NCI-H446 treated with DMSO at 0.1 percent for 48 hours (cell line): ENCODE results near the gene APOL3.
"Not testable (repeated sequence)": the region's sequence is repeated elsewhere in the genome, so short reads cannot be mapped to it uniquely, and the experiment has no call there.

Experiments used
- DNase-seq: peaks from one replicate; lab custom pipeline; 2025; lab: John Stamatoyannopoulos, UW

Gene APOL3

GRCh38 chr22:36134182-36134581 lies 26.4 kb downstream of the APOL3 start:
- no peak for DNase-seq

GRCh38 chr22:36131907-36132306 lies 28.6 kb downstream of the APOL3 start:
- DNase-seq: no peak

- no peak for DNase-seq
These were observed 30.8 kb downstream of the APOL3 start for GRCh38 chr22:36129486-36130388.

GRCh38 chr22:36129071-36129470 lies 31.5 kb downstream of the APOL3 start:
- no peak for DNase-seq

GRCh38 chr22:36125994-36126531 lies 34.5 kb downstream of the APOL3 start:
- no peak for DNase-seq

- no peak for DNase-seq
These were observed 35.1 kb downstream of the APOL3 start for GRCh38 chr22:36125434-36125833.

- DNase-seq: no peak
These were observed 35.9 kb downstream of the APOL3 start for GRCh38 chr22:36124666-36125065.

- DNase-seq: peak; percentile 79
These were observed 36.6 kb downstream of the APOL3 start for GRCh38 chr22:36123673-36124630.

GRCh38 chr22:36120621-36121351 lies 39.8 kb downstream of the APOL3 start:
- not testable (repeated sequence) for DNase-seq

GRCh38 chr22:36117053-36117554 lies 43.5 kb downstream of the APOL3 start:
- DNase-seq: no peak

- no peak for DNase-seq
These were observed 44.4 kb downstream of the APOL3 start for GRCh38 chr22:36116127-36116526.

GRCh38 chr22:36113121-36113520 lies 47.4 kb downstream of the APOL3 start:
- DNase-seq: no peak

- no peak for DNase-seq
These were observed 49.2 kb downstream of the APOL3 start for GRCh38 chr22:36111316-36111715.

GRCh38 chr22:36110306-36110881 lies 50.2 kb downstream of the APOL3 start:
- no peak for DNase-seq

- no peak for DNase-seq
These were observed 53.1 kb downstream of the APOL3 start for GRCh38 chr22:36107436-36107835.

- DNase-seq: no peak
These were observed 53.6 kb downstream of the APOL3 start for GRCh38 chr22:36106910-36107309.

GRCh38 chr22:36104988-36105387 lies 55.6 kb downstream of the APOL3 start:
- no peak for DNase-seq

GRCh38 chr22:36104435-36104834 lies 56.1 kb downstream of the APOL3 start:
- no peak for DNase-seq

- no peak for DNase-seq
These were observed 56.7 kb downstream of the APOL3 start for GRCh38 chr22:36103891-36104290.

GRCh38 chr22:36102995-36103394 lies 57.6 kb downstream of the APOL3 start:
- DNase-seq: no peak

- DNase-seq: no peak
These were observed 58.8 kb downstream of the APOL3 start for GRCh38 chr22:36101756-36102155.
